GM12874 (cell line): ENCODE data around the gene TMEM186.

ENCODE experiments used
- CTCF ChIP-seq: IDR thresholded peaks from 2 replicates; pipeline ENCODE4 v1.5.1; 2011; ENCODE audit warnings: low read depth, mild to moderate bottlenecking, control low read depth, low read length, moderate library complexity; ENCODE audit not compliant: insufficient read depth

TMEM186 gene

GRCh38 chr16:8785408-8785807, 12.0 kb downstream of the TMEM186 start:
- no peak for TF ChIP-seq CTCF

- TF ChIP-seq CTCF: no peak
Observed at GRCh38 chr16:8782673-8783072, 14.8 kb downstream of the TMEM186 start.

- TF ChIP-seq CTCF: no peak
Observed at GRCh38 chr16:8781797-8782196, 15.6 kb downstream of the TMEM186 start.

- no peak for TF ChIP-seq CTCF
Observed at GRCh38 chr16:8777217-8777616, 20.2 kb downstream of the TMEM186 start.

- TF ChIP-seq CTCF: no peak
Observed at GRCh38 chr16:8776129-8776584, 21.3 kb downstream of the TMEM186 start.

- no peak for TF ChIP-seq CTCF
Observed at GRCh38 chr16:8775359-8775758, 22.1 kb downstream of the TMEM186 start.

GRCh38 chr16:8774208-8774607, 23.2 kb downstream of the TMEM186 start:
- no peak for TF ChIP-seq CTCF

GRCh38 chr16:8773537-8773936, 23.9 kb downstream of the TMEM186 start:
- no peak for TF ChIP-seq CTCF
